K562 (cell line): Measurements from ENCODE around the gene NIPAL3. TPM values are rescaled to one million over a fixed set of nuclear protein-coding genes. Genes with fewer than 3 reads are reported as not detected.

Experiments used
- ARID1B ChIP-seq: fragments of 450-650 bp; IDR thresholded peaks from 2 replicates; pipeline ENCODE4 v1.6.1; 2016; ENCODE audit warnings: antibody characterized with exemption, mild to moderate bottlenecking, inconsistent platforms
- ATF1 ChIP-seq, 2 experiments: fragments of 450-650 bp in 1 of 2; IDR thresholded peaks; 2 replicates each; pipeline ENCODE4 v1.6.1; 2016; ENCODE audit warnings: missing compliant biosample characterization in 1 of 2, missing genetic modification characterization in 1 of 2
- BCOR ChIP-seq: fragments of 450-650 bp; IDR thresholded peaks from 2 replicates; pipeline ENCODE4 v1.6.1; 2016
- CBFA2T2 ChIP-seq: fragments of 450-650 bp; conservative IDR thresholded peaks from 2 replicates; pipeline ENCODE4 v1.6.1; 2017; ENCODE audit warnings: mild to moderate bottlenecking
- CBFA2T3 ChIP-seq: fragments of 450-650 bp; IDR thresholded peaks from 2 replicates; pipeline ENCODE4 v1.6.1; 2017
- CEBPG ChIP-seq, 3 experiments: fragments of 200-800 bp in 1 of 3; sonication (Bioruptor generic) in 1 of 3; sonication (generic) in 1 of 3; formaldehyde crosslinking in 1 of 3; IDR thresholded peaks in 2 of 3; conservative IDR thresholded peaks in 1 of 3; 2 replicates each; pipeline versions ENCODE4 v1.6.1 to v1.8.0; 2016 to 2022; ENCODE audit warnings: missing compliant biosample characterization in 2 of 3, missing genetic modification characterization in 2 of 3, mild to moderate bottlenecking in 1 of 3, missing genetic modification reagents in 1 of 3
- ETS2 ChIP-seq: IDR thresholded peaks from 2 replicates; pipeline ENCODE4 v1.6.1; 2016; ENCODE audit warnings: borderline replicate concordance, missing genetic modification characterization, mild to moderate bottlenecking, moderate library complexity, missing compliant biosample characterization; ENCODE audit not compliant: poor library complexity, severe bottlenecking
- GABPB1 ChIP-seq: sonication (generic); formaldehyde crosslinking; IDR thresholded peaks from 2 replicates; pipeline ENCODE4 v1.8.0; 2022; ENCODE audit warnings: mild to moderate bottlenecking, missing genetic modification reagents
- GATAD2A ChIP-seq: fragments of 450-650 bp; IDR thresholded peaks from 2 replicates; pipeline ENCODE4 v1.6.1; 2017
- IRF2 ChIP-seq: sonication (generic); formaldehyde crosslinking; IDR thresholded peaks from 2 replicates; pipeline ENCODE4 v1.8.1; 2022; ENCODE audit warnings: mild to moderate bottlenecking, missing genetic modification reagents
- KDM5B ChIP-seq: fragments of 200-600 bp; sonication (generic); IDR thresholded peaks from 2 replicates; pipeline ENCODE4 v1.6.1; 2012; ENCODE audit warnings: low read depth, mild to moderate bottlenecking, moderate library complexity, low read length, control low read depth, inconsistent platforms; ENCODE audit not compliant: insufficient replicate concordance
- MAFG ChIP-seq: fragments of 450-650 bp; conservative IDR thresholded peaks from 2 replicates; pipeline ENCODE4 v1.6.1; 2016; ENCODE audit warnings: missing genetic modification characterization, missing compliant biosample characterization
- MEIS2 ChIP-seq: fragments of 450-650 bp; IDR thresholded peaks from 2 replicates; pipeline ENCODE4 v1.6.1; 2014; ENCODE audit warnings: mild to moderate bottlenecking; ENCODE audit not compliant: partially characterized antibody
- MTA3 ChIP-seq: fragments of 450-650 bp; formaldehyde crosslinking; IDR thresholded peaks from 2 replicates; pipeline ENCODE4 v1.6.1; 2017; ENCODE audit warnings: mild to moderate bottlenecking, borderline replicate concordance
- NCOR1 ChIP-seq: fragments of 450-650 bp; IDR thresholded peaks from 2 replicates; pipeline ENCODE4 v1.6.1; 2016; ENCODE audit warnings: mild to moderate bottlenecking, moderate library complexity
- NFE2 ChIP-seq: IDR thresholded peaks from 2 replicates; pipeline ENCODE4 v1.6.1; 2014; ENCODE audit warnings: antibody characterized with exemption, low read depth
- PTRF ChIP-seq: fragments of 450-650 bp; IDR thresholded peaks from 2 replicates; pipeline ENCODE4 v1.6.1; 2016; ENCODE audit warnings: mild to moderate bottlenecking, missing genetic modification characterization, missing compliant biosample characterization
- RAD51 ChIP-seq: fragments of 450-650 bp; IDR thresholded peaks from 2 replicates; pipeline ENCODE4 v1.7.1; 2016; ENCODE audit warnings: low read depth, mild to moderate bottlenecking, borderline replicate concordance
- SIRT6 ChIP-seq: IDR thresholded peaks from one replicate; pipeline ENCODE4 v1.6.1; 2012; ENCODE audit warnings: low read depth, mild to moderate bottlenecking, control low read depth, inconsistent platforms, low read length, moderate library complexity
- SMARCA4 ChIP-seq: fragments of 450-650 bp; IDR thresholded peaks from 2 replicates; pipeline ENCODE4 v1.6.1; 2016
- TAF1 ChIP-seq: IDR thresholded peaks from 2 replicates; pipeline ENCODE4 v1.6.1; 2011; ENCODE audit warnings: mild to moderate bottlenecking, low read length, moderate library complexity; ENCODE audit not compliant: insufficient read depth, control insufficient read depth, severe bottlenecking; ENCODE audit errors: extremely low read depth
- TRIM24 ChIP-seq, 2 experiments: fragments of 450-650 bp; IDR thresholded peaks; 2 replicates each; pipeline ENCODE4 v1.6.1; 2016
- ZNF134 ChIP-seq: fragments of 250-450 bp; sonication (Bioruptor Pico); conservative IDR thresholded peaks from 2 replicates; pipeline ENCODE4 v1.4.0; 2020
- polyA plus RNA-seq, 8 experiments: library from polyadenylated mRNA; depleted of rRNA in 4 of 8; stranded (reverse) in 5 of 8; unstranded in 3 of 8; fragments of >200 nt; fragmentation: Nextera tagmentation in 2 of 8; fragmentation: Illumina TruSeq in 1 of 8; extraction: Ambion mirVana in 2 of 8; extraction: Trizol in 1 of 8; gene quantifications; 2 replicates each; pipeline versions ENCODE4 v1.2.1 to v1.2.3, GENCODE V29; 2011 to 2014; ENCODE audit warnings: inconsistent platforms in 1 of 8, missing spikeins in 1 of 8
- total RNA-seq, 7 experiments: library from RNA; depleted of rRNA in 6 of 7; stranded (reverse); fragments of >200 nt in 6 of 7; fragmentation: Illumina TruSeq in 2 of 7; extraction: Trizol in 2 of 7; gene quantifications; 2 replicates each; pipeline versions ENCODE4 v1.2.1 to v1.2.3, GENCODE V29; 2011 to 2021; ENCODE audit warnings: low replicate concordance in 1 of 7
- TF ChIP-seq, protein P1 (sequence below), 3 experiments: fragments of 200-800 bp in 1 of 3; fragments of 250-450 bp in 1 of 3; fragments of 450-650 bp in 1 of 3; sonication (Bioruptor Pico) in 1 of 3; sonication (Bioruptor generic) in 1 of 3; formaldehyde crosslinking in 1 of 3; IDR thresholded peaks; 2 replicates each; pipeline versions ENCODE4 v1.6.1 to v1.8.0; 2016 to 2022; ENCODE audit warnings: mild to moderate bottlenecking in 2 of 3, missing genetic modification characterization in 2 of 3, missing compliant biosample characterization in 1 of 3, moderate library complexity in 1 of 3
- TF ChIP-seq, protein P2 (sequence below): sonication (generic); formaldehyde crosslinking; IDR thresholded peaks from 2 replicates; pipeline ENCODE4 v1.5.0; 2020; ENCODE audit warnings: missing genetic modification reagents
- TF ChIP-seq, protein P3 (sequence below): fragments of 250-450 bp; sonication (Bioruptor Pico); IDR thresholded peaks from 2 replicates; pipeline ENCODE4 v1.8.0; 2021; ENCODE audit warnings: moderate library complexity, mild to moderate bottlenecking, inconsistent platforms

Gene NIPAL3
- total and polyA plus RNA-seq, 9 of the 15 experiments (the other 6 are each of a cell fraction or from before 2014, with no cell fraction given): 10.5 to 26.3 (median 16.0) TPM

DNA sequence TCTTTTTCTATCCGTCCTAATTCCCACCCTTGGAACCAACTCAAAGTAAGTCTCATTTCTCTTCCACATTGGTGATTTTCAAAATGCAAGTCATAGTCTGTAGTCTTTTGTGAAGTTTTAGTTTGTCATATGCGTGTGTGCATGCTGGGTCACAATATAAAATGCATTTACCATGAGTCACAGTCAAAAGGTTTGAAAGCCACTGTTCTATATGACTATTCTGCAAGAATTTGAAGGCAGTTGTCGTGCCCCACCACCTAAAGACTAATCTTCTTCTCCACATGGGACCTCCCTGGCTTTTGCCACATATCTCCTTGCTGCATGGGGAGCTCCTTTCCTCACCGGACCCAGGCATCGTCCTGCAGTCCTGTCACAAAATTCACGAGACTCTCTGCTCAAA lies 3.6 kb upstream of the NIPAL3 start (continued):
- TF ChIP-seq RAD51: no peak
- TF ChIP-seq ZNF134 (CRISPR knock-in tag): no peak
- TF ChIP-seq, protein P1, sequence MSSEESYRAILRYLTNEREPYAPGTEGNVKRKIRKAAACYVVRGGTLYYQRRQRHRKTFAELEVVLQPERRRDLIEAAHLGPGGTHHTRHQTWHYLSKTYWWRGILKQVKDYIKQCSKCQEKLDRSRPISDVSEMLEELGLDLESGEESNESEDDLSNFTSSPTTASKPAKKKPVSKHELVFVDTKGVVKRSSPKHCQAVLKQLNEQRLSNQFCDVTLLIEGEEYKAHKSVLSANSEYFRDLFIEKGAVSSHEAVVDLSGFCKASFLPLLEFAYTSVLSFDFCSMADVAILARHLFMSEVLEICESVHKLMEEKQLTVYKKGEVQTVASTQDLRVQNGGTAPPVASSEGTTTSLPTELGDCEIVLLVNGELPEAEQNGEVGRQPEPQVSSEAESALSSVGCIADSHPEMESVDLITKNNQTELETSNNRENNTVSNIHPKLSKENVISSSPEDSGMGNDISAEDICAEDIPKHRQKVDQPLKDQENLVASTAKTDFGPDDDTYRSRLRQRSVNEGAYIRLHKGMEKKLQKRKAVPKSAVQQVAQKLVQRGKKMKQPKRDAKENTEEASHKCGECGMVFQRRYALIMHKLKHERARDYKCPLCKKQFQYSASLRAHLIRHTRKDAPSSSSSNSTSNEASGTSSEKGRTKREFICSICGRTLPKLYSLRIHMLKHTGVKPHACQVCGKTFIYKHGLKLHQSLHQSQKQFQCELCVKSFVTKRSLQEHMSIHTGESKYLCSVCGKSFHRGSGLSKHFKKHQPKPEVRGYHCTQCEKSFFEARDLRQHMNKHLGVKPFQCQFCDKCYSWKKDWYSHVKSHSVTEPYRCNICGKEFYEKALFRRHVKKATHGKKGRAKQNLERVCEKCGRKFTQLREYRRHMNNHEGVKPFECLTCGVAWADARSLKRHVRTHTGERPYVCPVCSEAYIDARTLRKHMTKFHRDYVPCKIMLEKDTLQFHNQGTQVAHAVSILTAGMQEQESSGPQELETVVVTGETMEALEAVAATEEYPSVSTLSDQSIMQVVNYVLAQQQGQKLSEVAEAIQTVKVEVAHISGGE (CRISPR knock-in tag; IDR thresholded peaks at IDR 0.05): peak in 1 of 3 experiments; percentile 70; a peak in 2 of 6 replicates
- TF ChIP-seq CEBPG (CRISPR knock-in tag; IDR thresholded peaks at IDR 0.05): peak; percentile 38; the same call in 1 of the 2 replicates
- no peak for TF ChIP-seq CEBPG (tag; conservative IDR thresholded peaks at IDR 0.05 in 1 of 2, IDR thresholded peaks at IDR 0.05 in 1 of 2)
- TF ChIP-seq KDM5B: no peak
- no peak for TF ChIP-seq BCOR
- peak; percentile 19; the same call in 1 of the 2 replicates for TF ChIP-seq MTA3
- TF ChIP-seq ATF1 (CRISPR knock-in tag; IDR thresholded peaks at IDR 0.05): no peak
- no peak for TF ChIP-seq ATF1 (tag; IDR thresholded peaks at IDR 0.05)
- peak; percentile 63 for TF ChIP-seq SMARCA4
- peak; percentile 24 for TF ChIP-seq MEIS2
- TF ChIP-seq TRIM24 (IDR thresholded peaks at IDR 0.05): peak in 1 of 2 experiments; percentile 23; a peak in 1 of 4 replicates
- no peak for TF ChIP-seq IRF2 (CRISPR knock-in tag)
- peak; percentile 83 for TF ChIP-seq ARID1B
- TF ChIP-seq GATAD2A: no peak
- TF ChIP-seq SIRT6: no peak
- TF ChIP-seq GABPB1 (CRISPR knock-in tag): no peak
- peak; percentile 77 for TF ChIP-seq NFE2
- TF ChIP-seq PTRF (tag): no peak
- TF ChIP-seq CBFA2T2: peak; percentile 79
- TF ChIP-seq, protein P2, sequence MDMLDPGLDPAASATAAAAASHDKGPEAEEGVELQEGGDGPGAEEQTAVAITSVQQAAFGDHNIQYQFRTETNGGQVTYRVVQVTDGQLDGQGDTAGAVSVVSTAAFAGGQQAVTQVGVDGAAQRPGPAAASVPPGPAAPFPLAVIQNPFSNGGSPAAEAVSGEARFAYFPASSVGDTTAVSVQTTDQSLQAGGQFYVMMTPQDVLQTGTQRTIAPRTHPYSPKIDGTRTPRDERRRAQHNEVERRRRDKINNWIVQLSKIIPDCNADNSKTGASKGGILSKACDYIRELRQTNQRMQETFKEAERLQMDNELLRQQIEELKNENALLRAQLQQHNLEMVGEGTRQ (CRISPR knock-in tag): no peak
- no peak for TF ChIP-seq ETS2 (tag)
- no peak for TF ChIP-seq TAF1
- TF ChIP-seq MAFG (tag): peak; percentile 89
- TF ChIP-seq NCOR1: peak; percentile 69
- TF ChIP-seq CBFA2T3: peak; percentile 89
- TF ChIP-seq, protein P3, sequence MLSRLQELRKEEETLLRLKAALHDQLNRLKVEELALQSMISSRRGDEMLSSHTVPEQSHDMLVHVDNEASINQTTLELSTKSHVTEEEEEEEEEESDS (CRISPR knock-in tag): no peak
